ENCODE data around the gene NLK. TPM values are rescaled to one million over a fixed set of nuclear protein-coding genes. Genes with fewer than 3 reads are reported as not detected.

NLK gene
- total RNA-seq, 1 experiment from 2014 or later: 31.8 TPM

DNA sequence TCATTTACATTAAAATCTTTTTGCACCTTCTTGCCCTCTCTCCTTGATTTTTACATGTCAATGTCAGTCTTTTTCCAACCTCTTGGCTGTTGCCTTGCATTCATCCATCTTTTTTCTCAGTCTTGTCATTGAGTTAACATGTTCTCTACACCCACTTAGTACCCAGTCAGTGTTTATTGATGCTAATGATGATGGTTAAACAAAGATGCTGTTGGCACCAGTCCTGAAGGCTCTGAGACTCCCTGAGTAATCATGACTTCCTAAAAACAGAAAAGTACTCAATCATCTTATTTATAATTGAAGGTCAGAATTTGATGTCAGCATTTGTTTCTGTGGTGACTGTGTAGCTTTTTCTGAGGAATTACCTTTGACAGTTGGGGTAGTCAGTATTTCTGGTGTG is 104.5 kb downstream of the NLK start:
- H2BK12ac ChIP-seq (ENCODE audit: insufficient read length, low read depth, low read length): no peak overlapping the region
- no peaks in the 10 kb centered on the region for H3K79me1 ChIP-seq (ENCODE audit: insufficient read depth, low read depth, low read length, poor library complexity, severe bottlenecking)
- H4K91ac ChIP-seq (ENCODE audit: insufficient read length, low read depth, low read length): no peak overlapping the region
- no peak overlapping the region for H4K8ac ChIP-seq (replicated peaks; ENCODE audit: insufficient read length, low read depth, low read length)
- H3T11ph ChIP-seq (ENCODE audit: low read length): no peak overlapping the region
- Mint-ChIP-seq H3K4me1 (peaks cover 11 to 12% of the 10 kb centered on the region in 2 experiments), H3K9me3 (no peaks in the 10 kb centered on the region), H3K27me3 (ENCODE audit: low read depth) (no peaks in the 10 kb centered on the region), H3K36me3 (ENCODE audit: insufficient read depth in 1 of 3, low read depth in 3 of 3) (peaks cover 0 to 5% (median 0%) of the 10 kb centered on the region in 3 experiments; a peak in 1 of 7 replicates), H3K27ac (no peak overlapping the region), H3K4me3 (no peak overlapping the region)
- no peak overlapping the region for H2AFZ ChIP-seq (ENCODE audit: low read length)
- H3K27ac ChIP-seq (ENCODE audit: insufficient read length, low read depth, low read length): no peak overlapping the region
- H3K23ac ChIP-seq (ENCODE audit: insufficient read length, low read depth, low read length): no peak overlapping the region
- H3K9ac ChIP-seq (ENCODE audit: extremely low read depth, insufficient read length, low read length): no peak overlapping the region
- no peak overlapping the region for H3K56ac ChIP-seq (ENCODE audit: insufficient read length, low read depth, low read length)
- H4K5ac ChIP-seq (ENCODE audit: insufficient read length, low read depth, low read length): no peak overlapping the region
- H2AK5ac ChIP-seq (ENCODE audit: insufficient read length, low read length): no peak overlapping the region
- DNase-seq: no peak
- H4K20me1 ChIP-seq (ENCODE audit: control insufficient read depth, insufficient read depth, insufficient read length): no peaks in the 10 kb centered on the region
- H3K9me3 ChIP-seq (ENCODE audit: control insufficient read depth, low read depth, low read length): no peaks in the 10 kb centered on the region
- no peak overlapping the region for H2BK20ac ChIP-seq (ENCODE audit: low read depth, low read length, poor library complexity, severe bottlenecking)
- H3K23me2 ChIP-seq (ENCODE audit: insufficient read length, low read depth, low read length, poor library complexity, severe bottlenecking): no peaks in the 10 kb centered on the region
- no peak overlapping the region for H3K4me2 ChIP-seq (ENCODE audit: insufficient read depth, insufficient read length, low read length)
- H3K4me1 ChIP-seq (ENCODE audit: insufficient read depth, low read length): no peaks in the 10 kb centered on the region
- TF ChIP-seq, protein P1, sequence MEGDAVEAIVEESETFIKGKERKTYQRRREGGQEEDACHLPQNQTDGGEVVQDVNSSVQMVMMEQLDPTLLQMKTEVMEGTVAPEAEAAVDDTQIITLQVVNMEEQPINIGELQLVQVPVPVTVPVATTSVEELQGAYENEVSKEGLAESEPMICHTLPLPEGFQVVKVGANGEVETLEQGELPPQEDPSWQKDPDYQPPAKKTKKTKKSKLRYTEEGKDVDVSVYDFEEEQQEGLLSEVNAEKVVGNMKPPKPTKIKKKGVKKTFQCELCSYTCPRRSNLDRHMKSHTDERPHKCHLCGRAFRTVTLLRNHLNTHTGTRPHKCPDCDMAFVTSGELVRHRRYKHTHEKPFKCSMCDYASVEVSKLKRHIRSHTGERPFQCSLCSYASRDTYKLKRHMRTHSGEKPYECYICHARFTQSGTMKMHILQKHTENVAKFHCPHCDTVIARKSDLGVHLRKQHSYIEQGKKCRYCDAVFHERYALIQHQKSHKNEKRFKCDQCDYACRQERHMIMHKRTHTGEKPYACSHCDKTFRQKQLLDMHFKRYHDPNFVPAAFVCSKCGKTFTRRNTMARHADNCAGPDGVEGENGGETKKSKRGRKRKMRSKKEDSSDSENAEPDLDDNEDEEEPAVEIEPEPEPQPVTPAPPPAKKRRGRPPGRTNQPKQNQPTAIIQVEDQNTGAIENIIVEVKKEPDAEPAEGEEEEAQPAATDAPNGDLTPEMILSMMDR (conservative IDR thresholded peaks at IDR 0.05): no peak
- H3K79me2 ChIP-seq (ENCODE audit: insufficient read depth, low read length): no peaks in the 10 kb centered on the region
- H3K27me3 ChIP-seq (ENCODE audit: insufficient read depth, low read length): no peaks in the 10 kb centered on the region
- H2BK15ac ChIP-seq (ENCODE audit: low read depth, low read length): no peak overlapping the region
- H3K18ac ChIP-seq (ENCODE audit: insufficient read length, low read depth, low read length): no peak overlapping the region
- no peak overlapping the region for H2BK5ac ChIP-seq (ENCODE audit: insufficient read length, low read length)
- H3K4ac ChIP-seq (ENCODE audit: low read depth, low read length): no peak overlapping the region
- H3K14ac ChIP-seq (ENCODE audit: insufficient read depth, low read length): no peak overlapping the region
- H2BK120ac ChIP-seq (ENCODE audit: low read depth, low read length, poor library complexity, severe bottlenecking): no peak overlapping the region

Data from H9 (cell line).